ENCODE measurements around the gene APOLD1.
A peak's percentile ranks its signal among the peaks of the same experiment; 100 is the strongest.
"Not testable (repeated sequence)": the region's sequence is repeated elsewhere in the genome, so short reads cannot be mapped to it uniquely, and the experiment has no call there.

The APOLD1 gene

GRCh38 chr12:12796171-12796570 lies 10.7 kb downstream of the APOLD1 start:
- H3K4me2 ChIP-seq: no peak overlapping the region
- no peak overlapping the region for H3K27ac ChIP-seq
- no peaks in the 10 kb centered on the region for H3K9me3 ChIP-seq
- no peak overlapping the region for H3K4me3 ChIP-seq
- H4K20me1 ChIP-seq: no peaks in the 10 kb centered on the region
- H3K4me1 ChIP-seq: peaks cover 10% of the 10 kb centered on the region; the same call in 1 of the 2 replicates
- no peak overlapping the region for H3K9ac ChIP-seq
- H3K36me3 ChIP-seq: no peaks in the 10 kb centered on the region
- no peak for TF ChIP-seq Cebpa-rat (IDR thresholded peaks at IDR 0.05)
- no peaks in the 10 kb centered on the region for H3K27me3 ChIP-seq

- Histone ChIP-seq H4K20me1 (no peaks in the 10 kb centered on the region), H3K9ac (no peak overlapping the region), H3K27me3 (no peaks in the 10 kb centered on the region), H3K9me3 (no peaks in the 10 kb centered on the region), H3K4me1 (peaks cover 10% of the 10 kb centered on the region; the same call in 1 of the 2 replicates), H3K4me3 (no peak overlapping the region), H3K36me3 (no peaks in the 10 kb centered on the region), H3K27ac (no peak overlapping the region), H3K4me2 (no peak overlapping the region; the same call in 1 of the 2 replicates)
- TF ChIP-seq Cebpa-rat (IDR thresholded peaks at IDR 0.05): no peak
These were observed 11.7 kb downstream of the APOLD1 start for GRCh38 chr12:12796928-12797793.

GRCh38 chr12:12797794-12798152 lies 12.3 kb downstream of the APOLD1 start:
- H3K27me3 ChIP-seq: no peaks in the 10 kb centered on the region
- H3K4me1 ChIP-seq: peaks cover 12% of the 10 kb centered on the region
- no peak for TF ChIP-seq Cebpa-rat (IDR thresholded peaks at IDR 0.05)
- no peak overlapping the region for H3K9ac ChIP-seq
- no peaks in the 10 kb centered on the region for H3K36me3 ChIP-seq
- no peak overlapping the region for H3K27ac ChIP-seq
- H3K4me3 ChIP-seq: no peak overlapping the region
- no peaks in the 10 kb centered on the region for H3K9me3 ChIP-seq
- no peak overlapping the region; the same call in 1 of the 2 replicates for H3K4me2 ChIP-seq
- no peaks in the 10 kb centered on the region for H4K20me1 ChIP-seq

GRCh38 chr12:12798480-12798879 lies 13.0 kb downstream of the APOLD1 start:
- Histone ChIP-seq H3K4me2 (no peak overlapping the region), H4K20me1 (no peaks in the 10 kb centered on the region), H3K9me3 (no peaks in the 10 kb centered on the region), H3K36me3 (no peaks in the 10 kb centered on the region), H3K27me3 (no peaks in the 10 kb centered on the region), H3K9ac (no peak overlapping the region), H3K4me3 (no peak overlapping the region), H3K4me1 (peaks cover 19% of the 10 kb centered on the region), H3K27ac (no peak overlapping the region)
- TF ChIP-seq Cebpa-rat (IDR thresholded peaks at IDR 0.05): no peak

- Histone ChIP-seq H3K4me2 (no peak overlapping the region), H3K27me3 (no peaks in the 10 kb centered on the region), H4K20me1 (no peaks in the 10 kb centered on the region), H3K4me3 (no peak overlapping the region), H3K9me3 (no peaks in the 10 kb centered on the region), H3K9ac (no peak overlapping the region), H3K36me3 (no peaks in the 10 kb centered on the region), H3K4me1 (peaks cover 23% of the 10 kb centered on the region), H3K27ac (no peak overlapping the region)
- TF ChIP-seq Cebpa-rat (IDR thresholded peaks at IDR 0.05): no peak
These were observed 13.9 kb downstream of the APOLD1 start for GRCh38 chr12:12799163-12799920.

- no peak overlapping the region for H3K4me3 ChIP-seq
- H3K27ac ChIP-seq: no peak overlapping the region
- H3K9ac ChIP-seq: no peak overlapping the region
- H3K4me2 ChIP-seq: no peak overlapping the region
- no peaks in the 10 kb centered on the region for H3K9me3 ChIP-seq
- no peaks in the 10 kb centered on the region for H4K20me1 ChIP-seq
- H3K36me3 ChIP-seq: no peaks in the 10 kb centered on the region
- peaks cover 23% of the 10 kb centered on the region for H3K4me1 ChIP-seq
- no peaks in the 10 kb centered on the region for H3K27me3 ChIP-seq
- TF ChIP-seq Cebpa-rat (IDR thresholded peaks at IDR 0.05): no peak
These were observed 15.1 kb downstream of the APOLD1 start for GRCh38 chr12:12800406-12801180.

GRCh38 chr12:12801656-12802055 lies 16.2 kb downstream of the APOLD1 start:
- H3K4me1 ChIP-seq: peaks cover 33% of the 10 kb centered on the region

GRCh38 chr12:12803186-12803585 lies 17.7 kb downstream of the APOLD1 start:
- Histone ChIP-seq H3K36me3 (no peaks in the 10 kb centered on the region), H4K20me1 (no peaks in the 10 kb centered on the region), H3K27me3 (no peaks in the 10 kb centered on the region), H3K9ac (no peak overlapping the region), H3K9me3 (no peaks in the 10 kb centered on the region), H3K4me2 (peak overlapping the region; percentile 20; the same call in 1 of the 2 replicates), H3K4me3 (no peak overlapping the region), H3K4me1 (peaks cover 39% of the 10 kb centered on the region), H3K27ac (no peak overlapping the region)
- TF ChIP-seq Cebpa-rat (IDR thresholded peaks at IDR 0.05): no peak

More at GRCh38 chr12:12801656-12802055, 16.2 kb downstream of the APOLD1 start:
- H3K4me2 ChIP-seq, H3K27ac ChIP-seq, H3K9me3 ChIP-seq, H4K20me1 ChIP-seq, H3K36me3 ChIP-seq, H3K4me3 ChIP-seq, H3K27me3 ChIP-seq, H3K9ac ChIP-seq: not testable (repeated sequence)

GRCh38 chr12:12804011-12804410 lies 18.6 kb downstream of the APOLD1 start:
- Histone ChIP-seq H3K9ac (no peak overlapping the region), H3K4me2 (no peak overlapping the region), H3K4me1 (peaks cover 45% of the 10 kb centered on the region)

More at GRCh38 chr12:12804011-12804410, 18.6 kb downstream of the APOLD1 start:
- Histone ChIP-seq H3K27me3 (no peaks in the 10 kb centered on the region), H4K20me1 (no peaks in the 10 kb centered on the region), H3K27ac (no peak overlapping the region), H3K4me3 (no peak overlapping the region), H3K9me3 (no peaks in the 10 kb centered on the region), H3K36me3 (no peaks in the 10 kb centered on the region)
- TF ChIP-seq Cebpa-rat (IDR thresholded peaks at IDR 0.05): no peak
